NCI-H187 (cell line): ENCODE results near the gene SLC13A4.
"Not testable (repeated sequence)": the region's sequence is repeated elsewhere in the genome, so short reads cannot be mapped to it uniquely, and the experiment has no call there.

Source experiments
- DNase-seq, 2 experiments: peaks; one replicate each; lab custom pipeline; 2025; lab: John Stamatoyannopoulos, UW

The SLC13A4 gene

GRCh38 chr7:135728136-135728669 is at the start of gene SLC13A4:
Gene SLC13A4, minus strand, starts transcription at chr7:135728186. Its CDS starts 690 bp downstream, at chr7:135727496.
- no peak for DNase-seq

- DNase-seq, result not testable (repeated sequence)
Measured at GRCh38 chr7:135775915-135776314, 47.9 kb upstream of the SLC13A4 start.

- no peak for DNase-seq
Measured at GRCh38 chr7:135775230-135775629, 47.2 kb upstream of the SLC13A4 start.

GRCh38 chr7:135774284-135774683 is 46.3 kb upstream of the SLC13A4 start:
- peak; percentile 24 to 29 for DNase-seq

GRCh38 chr7:135773464-135773863 is 45.5 kb upstream of the SLC13A4 start:
- peak; percentile 54 to 63 for DNase-seq

- no peak for DNase-seq
Measured at GRCh38 chr7:135772639-135773222, 44.7 kb upstream of the SLC13A4 start.

- DNase-seq, result no peak
Measured at GRCh38 chr7:135771961-135772638, 44.1 kb upstream of the SLC13A4 start.

GRCh38 chr7:135771051-135771450 is 43.1 kb upstream of the SLC13A4 start:
- DNase-seq, result no peak

GRCh38 chr7:135770139-135770710 is 42.2 kb upstream of the SLC13A4 start:
- no peak for DNase-seq

- DNase-seq, result no peak
Measured at GRCh38 chr7:135769005-135769802, 41.2 kb upstream of the SLC13A4 start.

- DNase-seq, result no peak
Measured at GRCh38 chr7:135768467-135768866, 40.5 kb upstream of the SLC13A4 start.

GRCh38 chr7:135768064-135768463 is 40.1 kb upstream of the SLC13A4 start:
- no peak for DNase-seq

- DNase-seq, result no peak
Measured at GRCh38 chr7:135763261-135763660, 35.3 kb upstream of the SLC13A4 start.

- no peak for DNase-seq
Measured at GRCh38 chr7:135761751-135762488, 33.9 kb upstream of the SLC13A4 start.

GRCh38 chr7:135759532-135759931 is 31.5 kb upstream of the SLC13A4 start:
- DNase-seq, result no peak

GRCh38 chr7:135758531-135758932 is 30.5 kb upstream of the SLC13A4 start:
- no peak for DNase-seq

- DNase-seq, result no peak
Measured at GRCh38 chr7:135757719-135758411, 29.9 kb upstream of the SLC13A4 start.

GRCh38 chr7:135756191-135756590 is 28.2 kb upstream of the SLC13A4 start:
- DNase-seq, result no peak

- no peak for DNase-seq
Measured at GRCh38 chr7:135755351-135755753, 27.4 kb upstream of the SLC13A4 start.

- DNase-seq, result no peak
Measured at GRCh38 chr7:135753616-135754413, 25.8 kb upstream of the SLC13A4 start.
